H9 (cell line): ENCODE data around the gene TSPOAP1. TPM values are rescaled to one million over a fixed set of nuclear protein-coding genes. Genes with fewer than 3 reads are reported as not detected.

Experiments used
- DNase-seq: peaks from one replicate; pipeline ENCODE4 v3.0.0-alpha.2; 2017
- H2AFZ ChIP-seq: one replicate; pipeline ENCODE4 v1.6.1; 2013; ENCODE audit warnings: mild to moderate bottlenecking, low read length, control low read depth, moderate library complexity
- H2AK5ac ChIP-seq: 2 replicates; pipeline ENCODE4 v1.6.1; 2013; ENCODE audit warnings: low read length, control low read depth, mixed read lengths; ENCODE audit not compliant: insufficient read length
- H2BK120ac ChIP-seq: one replicate; pipeline ENCODE4 v1.6.1; 2013; ENCODE audit warnings: low read depth, mild to moderate bottlenecking, low read length, control low read depth, inconsistent platforms; ENCODE audit not compliant: poor library complexity, severe bottlenecking
- H2BK12ac ChIP-seq: 2 replicates; pipeline ENCODE4 v1.6.1; 2013; ENCODE audit warnings: low read length, control low read depth, mixed read lengths, low read depth; ENCODE audit not compliant: insufficient read length
- H2BK15ac ChIP-seq: 2 replicates; pipeline ENCODE4 v1.6.1; 2013; ENCODE audit warnings: low read depth, low read length, control low read depth
- H2BK20ac ChIP-seq: one replicate; pipeline ENCODE4 v1.6.1; 2013; ENCODE audit warnings: low read depth, mild to moderate bottlenecking, low read length, control low read depth, inconsistent platforms; ENCODE audit not compliant: poor library complexity, severe bottlenecking
- H2BK5ac ChIP-seq: 2 replicates; pipeline ENCODE4 v1.6.1; 2013; ENCODE audit warnings: low read length, control low read depth, mixed read lengths; ENCODE audit not compliant: insufficient read length
- H3K14ac ChIP-seq: 2 replicates; pipeline ENCODE4 v1.6.1; 2013; ENCODE audit warnings: low read length, control low read depth; ENCODE audit not compliant: insufficient read depth
- H3K18ac ChIP-seq: 2 replicates; pipeline ENCODE4 v1.6.1; 2013; ENCODE audit warnings: low read depth, mild to moderate bottlenecking, mixed read lengths, low read length, control low read depth; ENCODE audit not compliant: insufficient read length
- H3K23ac ChIP-seq: 2 replicates; pipeline ENCODE4 v1.6.1; 2013; ENCODE audit warnings: low read length, control low read depth, mixed read lengths, low read depth; ENCODE audit not compliant: insufficient read length
- H3K23me2 ChIP-seq: 2 replicates; pipeline ENCODE4 v1.6.1; 2013; ENCODE audit warnings: low read depth, mild to moderate bottlenecking, mixed read lengths, low read length, control low read depth; ENCODE audit not compliant: insufficient read length, poor library complexity, severe bottlenecking
- H3K27ac ChIP-seq: 2 replicates; pipeline ENCODE4 v1.5.1; 2013; ENCODE audit warnings: low read length, control low read depth, mixed read lengths, low read depth; ENCODE audit not compliant: insufficient read length
- H3K27me3 ChIP-seq: 2 replicates; pipeline ENCODE4 v1.6.1; 2013; ENCODE audit warnings: low read length, control low read depth, inconsistent platforms; ENCODE audit not compliant: insufficient read depth
- H3K4ac ChIP-seq: 2 replicates; pipeline ENCODE4 v1.6.1; 2013; ENCODE audit warnings: low read depth, mild to moderate bottlenecking, control low read depth, inconsistent platforms, low read length, moderate library complexity
- H3K4me1 ChIP-seq: 2 replicates; pipeline ENCODE4 v1.6.1; 2013; ENCODE audit warnings: low read length, control low read depth, inconsistent platforms; ENCODE audit not compliant: insufficient read depth
- H3K4me2 ChIP-seq: 2 replicates; pipeline ENCODE4 v1.6.1; 2013; ENCODE audit warnings: low read length, control low read depth, mixed read lengths; ENCODE audit not compliant: insufficient read length, insufficient read depth
- H3K56ac ChIP-seq: 2 replicates; pipeline ENCODE4 v1.6.1; 2013; ENCODE audit warnings: low read depth, mild to moderate bottlenecking, mixed read lengths, low read length, control low read depth; ENCODE audit not compliant: insufficient read length
- H3K79me1 ChIP-seq: 2 replicates; pipeline ENCODE4 v1.6.1; 2013; ENCODE audit warnings: low read depth, mild to moderate bottlenecking, moderate library complexity, low read length, control low read depth, inconsistent platforms; ENCODE audit not compliant: insufficient read depth, poor library complexity, severe bottlenecking
- H3K79me2 ChIP-seq: 2 replicates; pipeline ENCODE4 v1.6.1; 2013; ENCODE audit warnings: low read length, control low read depth, inconsistent platforms; ENCODE audit not compliant: insufficient read depth
- H3K9ac ChIP-seq: 2 replicates; pipeline ENCODE4 v1.6.1; 2013; ENCODE audit warnings: low read length, control low read depth, mixed read lengths; ENCODE audit not compliant: insufficient read length; ENCODE audit errors: extremely low read depth
- H3K9me3 ChIP-seq: one replicate; pipeline ENCODE4 v1.6.1; 2013; ENCODE audit warnings: low read depth, low read length, inconsistent platforms; ENCODE audit not compliant: control insufficient read depth
- H3T11ph ChIP-seq: one replicate; pipeline ENCODE4 v1.6.1; 2013; ENCODE audit warnings: mild to moderate bottlenecking, low read length, control low read depth, inconsistent platforms
- H4K20me1 ChIP-seq: one replicate; pipeline ENCODE4 v1.6.1; 2013; ENCODE audit not compliant: control insufficient read depth, insufficient read length, insufficient read depth
- H4K5ac ChIP-seq: 2 replicates; pipeline ENCODE4 v1.6.1; 2013; ENCODE audit warnings: low read depth, mild to moderate bottlenecking, mixed read lengths, low read length, control low read depth; ENCODE audit not compliant: insufficient read length
- H4K8ac ChIP-seq: replicated peaks from 2 replicates; pipeline ENCODE4 v1.6.1; 2013; ENCODE audit warnings: low read length, control low read depth, mixed read lengths, low read depth; ENCODE audit not compliant: insufficient read length
- H4K91ac ChIP-seq: 2 replicates; pipeline ENCODE4 v1.6.1; 2013; ENCODE audit warnings: low read depth, mild to moderate bottlenecking, moderate library complexity, mixed read lengths, low read length, control low read depth; ENCODE audit not compliant: insufficient read length
- H3K27ac Mint-ChIP-seq, 3 experiments: 2 replicates in 2 of 3; 3 replicates in 1 of 3; pipeline ENCODE4 v1.8.0; 2020 to 2021; ENCODE audit warnings: mixed read lengths in 3 of 3, mild to moderate bottlenecking in 1 of 3, moderate library complexity in 1 of 3
- H3K27me3 Mint-ChIP-seq: 2 replicates; pipeline ENCODE4 v1.8.0; 2021; ENCODE audit warnings: low read depth, mild to moderate bottlenecking, moderate library complexity, mixed read lengths
- H3K36me3 Mint-ChIP-seq, 3 experiments: 2 replicates in 2 of 3; 3 replicates in 1 of 3; pipeline ENCODE4 v1.8.0; 2020 to 2021; ENCODE audit warnings: low read depth in 3 of 3, mixed read lengths in 3 of 3; ENCODE audit not compliant: insufficient read depth in 1 of 3
- H3K4me1 Mint-ChIP-seq, 2 experiments: 2 replicates each; pipeline ENCODE4 v1.8.0; 2020; ENCODE audit warnings: mixed read lengths in 2 of 2
- H3K4me3 Mint-ChIP-seq, 2 experiments: 2 replicates in 1 of 2; 3 replicates in 1 of 2; pipeline ENCODE4 v1.8.0; 2020 to 2021; ENCODE audit warnings: mild to moderate bottlenecking in 2 of 2, mixed read lengths in 2 of 2, moderate library complexity in 1 of 2
- H3K9me3 Mint-ChIP-seq, 2 experiments: 2 replicates in 1 of 2; 3 replicates in 1 of 2; pipeline ENCODE4 v1.8.0; 2020; ENCODE audit warnings: mild to moderate bottlenecking in 2 of 2, mixed read lengths in 2 of 2, moderate library complexity in 1 of 2
- CTCF ChIP-seq: fragments of 200-600 bp; sonication (generic); conservative IDR thresholded peaks from 3 replicates; pipeline ENCODE4 v1.8.0; 2021; ENCODE audit warnings: antibody characterized with exemption, mild to moderate bottlenecking
- WGBS: extraction: QIAGEN DNeasy Blood & Tissue Kit; methylation state at CpG from one replicate; pipeline ENCODE4 v1.1.7; 2013; ENCODE audit warnings: missing lambda C conversion rate, low lambda C conversion rate, mixed read lengths; ENCODE audit not compliant: insufficient read length; ENCODE audit errors: extremely low coverage; 5-methylcytosine and 5-hydroxymethylcytosine counted together
- total RNA-seq: library from RNA; stranded (reverse); gene quantifications from 2 replicates; pipeline ENCODE4 v1.2.1, GENCODE V29; 2021

Gene TSPOAP1
- total RNA-seq, 1 experiment from 2014 or later: 17.3 TPM

- no peak overlapping the region for H3K4ac ChIP-seq
- WGBS: no CpG with 5 or more reads among the region's 19 CpGs
- H3K18ac ChIP-seq: no peak overlapping the region
- no peak overlapping the region for H3K27ac ChIP-seq
- no peak overlapping the region for H4K91ac ChIP-seq
- H3K23me2 ChIP-seq: no peaks in the 10 kb centered on the region
- no peak overlapping the region for H2BK12ac ChIP-seq
- Mint-ChIP-seq H3K36me3 (no peaks in the 10 kb centered on the region), H3K4me1 (peaks cover 5 to 33% of the 10 kb centered on the region in 2 experiments), H3K4me3 (no peak overlapping the region), H3K27me3 (peaks cover 2% of the 10 kb centered on the region; the same call in 1 of the 2 replicates), H3K9me3 (no peaks in the 10 kb centered on the region), H3K27ac (peak overlapping the region in 1 of 3 experiments; percentile 66; a peak in 2 of 7 replicates)
- no peak overlapping the region for H2BK20ac ChIP-seq
- H3K56ac ChIP-seq: no peak overlapping the region
- H3K23ac ChIP-seq: no peak overlapping the region
- no peak overlapping the region for H2BK120ac ChIP-seq
- no peak overlapping the region for H3T11ph ChIP-seq
- peak; percentile 39 for DNase-seq
- H3K4me2 ChIP-seq: no peak overlapping the region
- H3K9ac ChIP-seq: no peak overlapping the region
- no peaks in the 10 kb centered on the region for H3K79me2 ChIP-seq
- TF ChIP-seq CTCF: no peak
- H2AFZ ChIP-seq: no peak overlapping the region
- H2BK15ac ChIP-seq: no peak overlapping the region
- H2AK5ac ChIP-seq: no peak overlapping the region
- H3K4me1 ChIP-seq: no peaks in the 10 kb centered on the region
- no peaks in the 10 kb centered on the region for H3K9me3 ChIP-seq
- no peak overlapping the region for H4K5ac ChIP-seq
- no peaks in the 10 kb centered on the region for H3K27me3 ChIP-seq
- no peaks in the 10 kb centered on the region for H4K20me1 ChIP-seq
- H2BK5ac ChIP-seq: no peak overlapping the region
- no peaks in the 10 kb centered on the region for H3K79me1 ChIP-seq
- no peak overlapping the region for H4K8ac ChIP-seq
- H3K14ac ChIP-seq: no peak overlapping the region; the same call in 1 of the 2 replicates
Observed at GRCh38 chr17:58306131-58306951, 22.3 kb downstream of the TSPOAP1 start.
